ENCODE measurements around the gene SFR1. TPM values are rescaled to one million over a fixed set of nuclear protein-coding genes. Genes with fewer than 3 reads are reported as not detected.

The SFR1 gene
- total and polyA plus RNA-seq, 8 donors = 0.58 to 13.1 (median 4.8) TPM

DNA sequence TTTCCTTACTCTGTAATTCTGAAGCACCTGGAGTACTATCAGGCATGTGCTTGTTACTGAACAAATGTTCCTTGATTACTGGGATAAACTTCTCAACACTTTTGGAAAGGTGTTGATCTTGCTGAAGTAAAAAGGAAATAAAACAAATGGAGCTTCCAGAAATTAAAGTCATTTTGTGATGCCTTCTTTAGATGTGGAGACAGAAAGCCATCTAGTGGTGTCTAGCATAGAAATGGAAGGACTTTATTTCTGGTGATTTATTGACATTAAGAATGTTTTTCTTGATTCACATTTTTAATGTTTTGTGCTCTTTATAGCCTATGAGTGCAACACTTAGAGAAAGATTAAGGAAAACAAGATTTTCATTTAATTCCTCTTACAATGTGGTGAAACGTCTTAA is 1.4 kb downstream of the SFR1 start:
- Histone ChIP-seq H3K9me3 (no peaks in the 10 kb centered on the region), H3K4me3 (no peak overlapping the region), H3K27ac (peak overlapping the region in 1 of 5 donors; percentile 99), H3K4me1 (peaks cover 7 to 23% (median 12%) of the 10 kb centered on the region in 4 donors), H3K27me3 (no peaks in the 10 kb centered on the region), H3K36me3 (peaks cover 6 to 10% (median 7%) of the 10 kb centered on the region in 4 donors)
- TF ChIP-seq POLR2AphosphoS5 (IDR thresholded peaks at IDR 0.05) = no peak
- no peak for TF ChIP-seq EP300 (IDR thresholded peaks at IDR 0.05)
- TF ChIP-seq, protein P1, sequence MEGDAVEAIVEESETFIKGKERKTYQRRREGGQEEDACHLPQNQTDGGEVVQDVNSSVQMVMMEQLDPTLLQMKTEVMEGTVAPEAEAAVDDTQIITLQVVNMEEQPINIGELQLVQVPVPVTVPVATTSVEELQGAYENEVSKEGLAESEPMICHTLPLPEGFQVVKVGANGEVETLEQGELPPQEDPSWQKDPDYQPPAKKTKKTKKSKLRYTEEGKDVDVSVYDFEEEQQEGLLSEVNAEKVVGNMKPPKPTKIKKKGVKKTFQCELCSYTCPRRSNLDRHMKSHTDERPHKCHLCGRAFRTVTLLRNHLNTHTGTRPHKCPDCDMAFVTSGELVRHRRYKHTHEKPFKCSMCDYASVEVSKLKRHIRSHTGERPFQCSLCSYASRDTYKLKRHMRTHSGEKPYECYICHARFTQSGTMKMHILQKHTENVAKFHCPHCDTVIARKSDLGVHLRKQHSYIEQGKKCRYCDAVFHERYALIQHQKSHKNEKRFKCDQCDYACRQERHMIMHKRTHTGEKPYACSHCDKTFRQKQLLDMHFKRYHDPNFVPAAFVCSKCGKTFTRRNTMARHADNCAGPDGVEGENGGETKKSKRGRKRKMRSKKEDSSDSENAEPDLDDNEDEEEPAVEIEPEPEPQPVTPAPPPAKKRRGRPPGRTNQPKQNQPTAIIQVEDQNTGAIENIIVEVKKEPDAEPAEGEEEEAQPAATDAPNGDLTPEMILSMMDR (IDR thresholded peaks at IDR 0.05) = no peak
- TF ChIP-seq POLR2A (IDR thresholded peaks at IDR 0.05) = no peak
- intact Hi-C loops (cut with DNase I; ENCODE audit: low total_unique reads) = no loop called here
- DNase-seq = peak in 1 of 2 donors; percentile 13
- 55 to 82% (median 76%) methylated on average over 1 of the region's 1 CpG for WGBS, 5 donors

DNA sequence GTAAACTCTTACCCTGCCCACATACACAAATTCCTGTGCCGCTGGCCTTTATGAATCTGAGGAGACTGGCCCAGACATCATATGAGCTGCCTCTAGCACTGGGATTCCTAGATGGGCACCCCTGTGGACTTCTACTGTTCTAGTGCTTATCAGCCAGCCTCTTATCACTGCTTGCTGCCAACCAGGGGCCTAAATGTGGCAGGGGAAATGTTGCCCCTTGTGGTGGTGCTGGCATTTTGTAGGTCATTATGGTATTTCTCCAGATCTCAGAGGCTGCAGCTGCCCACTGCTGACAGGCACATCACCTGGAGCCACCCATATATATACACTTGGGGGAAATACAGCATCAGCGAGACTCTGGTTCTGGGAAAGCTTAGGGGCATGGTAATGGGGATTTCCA is 5.4 kb downstream of the SFR1 start:
- intact Hi-C loops (cut with DNase I; ENCODE audit: low total_unique reads) = no loop called here
- 72 to 85% (median 83%) methylated on average over 2 of the region's 2 CpGs for WGBS, 5 donors
- peaks cover 6 to 10% (median 7%) of the 10 kb centered on the region in 4 donors for H3K36me3 ChIP-seq
- H3K9me3 ChIP-seq = no peaks in the 10 kb centered on the region
- H3K4me3 ChIP-seq = no peak overlapping the region
- peak in 1 of 2 donors; percentile 47 for DNase-seq
- H3K27ac ChIP-seq = no peak overlapping the region
- TF ChIP-seq POLR2A (IDR thresholded peaks at IDR 0.05) = no peak
- TF ChIP-seq POLR2AphosphoS5 (IDR thresholded peaks at IDR 0.05) = no peak
- TF ChIP-seq EP300 (IDR thresholded peaks at IDR 0.05) = no peak
- TF ChIP-seq, protein P1 (IDR thresholded peaks at IDR 0.05) = no peak
- no peaks in the 10 kb centered on the region for H3K27me3 ChIP-seq
- peaks cover 0 to 12% (median 6%) of the 10 kb centered on the region in 4 donors for H3K4me1 ChIP-seq

DNA sequence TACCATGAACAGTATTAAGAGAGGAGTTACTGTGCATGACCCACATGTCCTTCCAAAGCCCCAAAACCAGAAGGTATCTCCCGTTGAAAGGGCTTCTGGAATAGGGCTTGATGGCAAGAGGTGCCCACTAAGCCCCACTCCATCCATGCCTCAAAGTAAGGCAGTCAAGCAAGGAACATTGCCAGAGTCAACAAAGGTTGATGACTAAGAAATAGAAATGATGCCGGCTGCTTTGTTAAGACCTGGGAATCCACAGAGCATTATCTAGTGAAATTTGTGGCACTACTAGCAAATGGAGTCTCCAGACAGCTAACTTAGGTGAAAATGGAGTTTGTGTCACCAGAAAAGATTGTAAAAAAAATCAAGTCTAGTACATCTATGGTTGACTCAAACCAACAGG is 6.2 kb downstream of the SFR1 start:
- TF ChIP-seq POLR2A (IDR thresholded peaks at IDR 0.05) (no peak), POLR2AphosphoS5 (IDR thresholded peaks at IDR 0.05) (no peak)
- TF ChIP-seq, protein P1 (IDR thresholded peaks at IDR 0.05) = no peak
- Histone ChIP-seq H3K4me1 (peaks cover 0 to 4% (median under 1%) of the 10 kb centered on the region in 4 donors), H3K27me3 (no peaks in the 10 kb centered on the region), H3K27ac (no peak overlapping the region), H3K4me3 (no peak overlapping the region), H3K36me3 (peaks cover 6 to 10% (median 7%) of the 10 kb centered on the region in 4 donors), H3K9me3 (no peaks in the 10 kb centered on the region)
- 56 to 78% (median 66%) methylated on average over 2 of the region's 2 CpGs for WGBS, 5 donors
- DNase-seq = no peak
- intact Hi-C loops (cut with DNase I; ENCODE audit: low total_unique reads) = no loop called here

DNA sequence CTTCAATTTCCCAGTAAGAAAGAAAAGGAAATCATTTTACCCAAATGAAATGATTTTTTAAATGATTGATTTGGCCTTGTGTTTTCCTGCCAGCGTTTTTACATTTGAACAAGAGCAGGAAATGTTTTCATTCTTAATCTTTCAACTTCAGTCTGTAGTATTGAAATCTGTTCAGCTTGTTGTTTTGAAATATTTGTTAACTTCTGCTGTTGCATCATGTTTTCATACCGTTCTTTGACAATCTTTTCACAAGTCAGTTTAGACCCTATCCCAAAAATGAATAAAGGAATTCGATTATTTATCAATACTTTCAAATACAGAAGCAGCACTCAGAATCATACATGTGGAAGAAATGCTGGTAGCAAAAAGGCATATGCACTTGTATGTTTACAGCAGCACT is 8.1 kb downstream of the SFR1 start:
- Histone ChIP-seq H3K27me3 (peaks cover 0 to 5% (median 0%) of the 10 kb centered on the region in 3 donors), H3K9me3 (no peaks in the 10 kb centered on the region), H3K27ac (no peak overlapping the region), H3K36me3 (peaks cover 6 to 10% (median 7%) of the 10 kb centered on the region in 4 donors), H3K4me1 (no peaks in the 10 kb centered on the region), H3K4me3 (no peak overlapping the region)
- no peak for TF ChIP-seq EP300 (IDR thresholded peaks at IDR 0.05)
- WGBS, 5 donors = 50 to 57% (median 54%) methylated on average over 3 of the region's 3 CpGs
- intact Hi-C loops (cut with DNase I; ENCODE audit: low total_unique reads) = loop anchor here (10.0 kb wide), 1 partner anchor 95 kb away; no protein-coding TSS in a partner anchor
- DNase-seq = no peak

DNA sequence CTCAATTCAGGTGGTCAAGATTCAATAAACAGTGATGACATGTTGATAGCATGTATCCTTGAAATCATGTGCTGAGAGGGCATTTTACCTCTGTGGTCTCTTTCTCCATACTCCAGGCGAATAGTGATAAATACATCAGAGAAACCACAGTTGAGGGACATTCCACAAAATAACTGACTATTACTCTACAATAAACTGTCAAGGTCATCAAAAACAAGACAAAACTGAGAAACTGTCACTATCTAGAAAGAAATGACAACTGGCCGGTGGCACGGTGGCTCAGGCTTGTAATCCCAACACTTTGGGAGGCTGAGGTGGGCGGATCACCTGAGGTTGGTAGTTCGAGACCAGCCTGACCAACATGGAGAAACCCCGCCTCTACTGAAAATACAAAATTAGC is 16.2 kb downstream of the SFR1 start:
- Histone ChIP-seq H3K27ac (no peak overlapping the region), H3K4me3 (no peak overlapping the region), H3K9me3 (no peaks in the 10 kb centered on the region), H3K4me1 (no peaks in the 10 kb centered on the region), H3K27me3 (peaks cover 0 to 8% (median 0%) of the 10 kb centered on the region in 3 donors), H3K36me3 (no peaks in the 10 kb centered on the region)
- intact Hi-C loops (cut with DNase I; ENCODE audit: low total_unique reads) = loop anchor here (10.0 kb wide), 1 partner anchor 87 kb away; no protein-coding TSS in a partner anchor
- WGBS, 5 donors = 91 to 94% (median 93%) methylated on average over 6 of the region's 6 CpGs
- no peak for DNase-seq
- TF ChIP-seq, protein P1 (IDR thresholded peaks at IDR 0.05) = no peak
- TF ChIP-seq POLR2A (IDR thresholded peaks at IDR 0.05) (no peak), POLR2AphosphoS5 (IDR thresholded peaks at IDR 0.05) (no peak), EP300 (IDR thresholded peaks at IDR 0.05) (no peak)
